HG03354 (cell line): ENCODE data around the gene FOLR1.
"Not testable (repeated sequence)": the region's sequence is repeated elsewhere in the genome, so short reads cannot be mapped to it uniquely, and the experiment has no call there.

Experiments
- ATAC-seq: cut with Tn5 transposase; IDR thresholded peaks from one replicate; pipeline ENCODE4 v1.9.1; 2021; ENCODE audit warnings: mild to moderate bottlenecking; ENCODE audit not compliant: unreplicated experiment, poor library complexity, severe bottlenecking

The FOLR1 gene

GRCh38 chr11:72191961-72192381 is at the start of gene FOLR1:
TSS of gene FOLR1 (plus strand) at chr11:72192140. CDS start at chr11:72192174, 34 bp downstream.
- ATAC-seq, result no peak

DNA sequence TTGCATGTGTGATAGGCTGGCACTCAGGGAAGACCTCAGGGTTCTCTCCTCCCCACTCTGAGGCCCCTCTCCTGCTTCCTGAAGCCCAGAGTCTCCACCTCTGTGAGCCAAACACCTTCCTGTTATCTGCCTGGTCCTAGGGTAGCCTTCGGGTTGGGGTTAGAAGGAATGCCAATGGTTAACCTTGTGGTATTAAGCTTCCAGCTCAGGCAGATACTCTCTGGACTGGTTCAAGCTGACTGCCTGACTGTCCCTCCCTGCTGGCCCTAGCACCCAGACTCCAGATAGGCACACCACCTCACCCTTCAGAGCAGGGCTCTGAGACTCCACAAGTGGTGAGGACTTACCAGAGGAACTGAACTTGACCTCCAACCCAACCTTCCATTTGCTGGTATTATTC is 49.4 kb upstream of the FOLR1 start:
- not testable (repeated sequence) for ATAC-seq

DNA sequence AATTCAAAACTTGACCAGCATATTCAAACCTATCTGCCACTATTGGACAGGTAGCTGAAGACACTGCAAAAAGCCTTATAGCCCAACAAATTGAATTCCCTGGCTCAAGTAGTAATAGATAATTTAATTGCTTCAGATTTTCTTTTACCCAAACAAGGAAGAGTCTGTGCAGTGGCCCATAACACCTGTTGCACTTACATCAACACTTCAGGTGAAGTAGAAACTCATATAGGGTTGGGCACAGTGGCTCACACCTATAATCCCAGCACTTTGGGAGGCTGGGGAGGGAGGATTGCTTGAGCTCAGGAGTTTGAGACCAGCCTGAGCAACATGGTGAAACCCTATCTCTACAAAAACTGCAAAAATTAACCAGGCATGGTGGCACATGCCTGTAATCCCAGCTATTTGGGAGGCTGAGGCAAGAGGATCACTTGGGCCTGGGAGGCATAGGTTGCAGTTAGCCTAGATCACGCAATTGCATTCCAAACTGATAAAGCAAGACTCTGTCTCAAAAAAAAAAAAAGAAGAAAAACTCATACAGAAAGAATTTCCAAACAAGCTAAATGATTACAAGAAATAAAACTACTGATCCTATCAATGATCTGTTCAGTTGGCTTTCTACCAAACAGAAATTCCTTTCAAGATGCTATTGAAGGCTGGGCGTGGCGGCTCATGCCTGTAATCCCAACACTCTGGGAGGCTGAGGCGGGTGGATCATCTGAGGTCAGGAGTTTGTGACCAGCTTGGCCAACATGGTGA is 47.0 kb upstream of the FOLR1 start:
- ATAC-seq, result no peak

- ATAC-seq, result no peak
Observed at GRCh38 chr11:72146625-72147024, 45.3 kb upstream of the FOLR1 start.

GRCh38 chr11:72150882-72151281 is 41.1 kb upstream of the FOLR1 start:
- no peak for ATAC-seq

DNA sequence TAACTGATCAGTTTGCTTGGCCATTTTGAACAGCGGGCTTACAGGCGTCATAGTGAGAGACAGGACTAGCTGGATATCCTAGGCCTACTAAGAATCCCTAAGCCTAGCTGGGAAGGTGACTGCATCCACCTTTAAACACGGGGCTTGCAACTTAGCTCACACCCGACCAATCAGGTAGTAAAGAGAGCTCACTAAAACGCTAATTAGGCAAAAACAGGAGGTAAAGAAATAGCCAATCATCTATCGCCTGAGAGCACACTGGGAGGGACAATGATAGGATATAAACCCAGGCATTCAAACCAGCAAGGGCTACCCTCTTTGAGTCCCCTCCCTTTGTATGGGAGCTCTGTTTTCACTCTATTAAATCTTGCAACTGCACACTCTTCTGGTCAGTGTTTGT is 38.1 kb upstream of the FOLR1 start:
- not testable (repeated sequence) for ATAC-seq

DNA sequence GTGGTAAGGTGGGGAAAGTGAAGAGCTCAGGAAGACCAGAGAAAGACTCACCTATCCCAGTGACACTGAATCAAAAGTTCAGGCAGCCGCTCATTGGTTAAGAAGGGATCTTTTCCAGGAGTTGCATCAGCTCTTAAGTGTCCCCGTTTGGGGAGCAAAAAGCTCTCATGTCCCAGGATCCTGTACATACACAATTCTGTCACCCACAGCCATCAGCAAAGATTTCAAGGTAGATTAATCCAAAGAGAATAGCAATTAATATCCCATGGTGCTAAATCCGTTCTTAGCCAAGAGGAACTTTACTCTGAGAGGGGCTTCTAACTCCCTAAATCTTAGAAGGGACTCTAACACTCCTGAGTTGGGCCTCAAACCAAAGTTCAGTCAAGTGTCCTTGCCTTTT is 37.1 kb upstream of the FOLR1 start:
- ATAC-seq, result no peak

- ATAC-seq, result no peak
Observed at GRCh38 chr11:72155751-72156150, 36.2 kb upstream of the FOLR1 start.

DNA sequence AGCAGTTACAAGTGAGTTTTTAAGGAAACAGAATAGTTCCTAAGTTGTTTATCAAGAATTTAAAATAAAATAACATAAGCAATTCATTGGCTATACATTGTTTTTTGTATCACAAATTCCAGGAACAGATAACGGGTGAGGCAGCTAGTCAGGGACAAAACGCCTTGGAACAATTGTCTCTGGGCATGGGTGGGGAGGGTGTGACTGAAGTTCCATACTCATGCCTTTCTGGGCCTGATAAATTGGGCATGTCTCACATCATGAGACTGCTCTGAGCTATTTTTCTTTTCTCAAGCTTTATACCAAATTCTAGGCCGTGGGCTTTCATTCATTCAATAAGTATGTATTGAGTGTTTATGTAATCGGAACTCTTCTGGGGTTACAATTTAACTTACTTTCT is 34.8 kb upstream of the FOLR1 start:
- no peak for ATAC-seq

DNA sequence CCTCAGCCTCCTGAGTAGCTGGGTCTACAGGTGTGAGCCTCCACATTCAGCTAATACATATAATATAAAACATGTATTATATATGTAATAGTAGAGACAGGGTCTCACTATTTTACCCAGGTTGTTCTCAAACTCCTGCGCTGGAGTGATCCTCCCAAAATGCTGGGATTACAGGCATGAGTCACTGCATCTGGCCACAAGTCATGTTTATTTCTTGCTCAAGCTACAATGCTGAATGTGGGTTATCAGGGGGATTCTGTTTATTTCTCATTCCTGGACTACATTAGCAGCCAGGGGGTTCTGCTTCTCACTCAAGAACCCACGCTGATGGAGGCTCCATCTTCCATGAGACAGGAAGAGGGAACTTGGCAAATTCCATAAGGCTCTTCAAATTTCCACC is 31.6 kb upstream of the FOLR1 start:
- ATAC-seq, result no peak

GRCh38 chr11:72162891-72163492 is 28.9 kb upstream of the FOLR1 start:
- no peak for ATAC-seq

DNA sequence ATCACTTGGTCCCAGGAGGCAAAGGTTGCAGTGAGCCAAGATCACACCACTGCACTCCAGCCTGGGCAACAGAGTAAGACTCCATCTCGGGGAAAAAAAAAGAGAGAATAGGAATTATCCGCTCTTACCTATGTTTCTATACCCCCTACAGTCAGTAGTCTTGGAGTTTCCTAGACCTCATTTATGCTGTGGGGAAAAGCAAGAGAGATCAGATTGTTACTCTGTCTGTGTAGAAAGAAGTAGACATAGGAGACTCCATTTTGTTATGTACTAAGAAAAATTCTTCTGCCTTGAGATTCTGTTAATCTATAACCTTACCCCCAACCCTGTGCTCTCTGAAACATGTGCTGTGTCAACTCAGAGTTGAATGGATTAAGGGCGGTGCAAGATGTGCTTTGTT is 27.8 kb upstream of the FOLR1 start:
- not testable (repeated sequence) for ATAC-seq

GRCh38 chr11:72169046-72169555 is 22.8 kb upstream of the FOLR1 start:
- not testable (repeated sequence) for ATAC-seq

DNA sequence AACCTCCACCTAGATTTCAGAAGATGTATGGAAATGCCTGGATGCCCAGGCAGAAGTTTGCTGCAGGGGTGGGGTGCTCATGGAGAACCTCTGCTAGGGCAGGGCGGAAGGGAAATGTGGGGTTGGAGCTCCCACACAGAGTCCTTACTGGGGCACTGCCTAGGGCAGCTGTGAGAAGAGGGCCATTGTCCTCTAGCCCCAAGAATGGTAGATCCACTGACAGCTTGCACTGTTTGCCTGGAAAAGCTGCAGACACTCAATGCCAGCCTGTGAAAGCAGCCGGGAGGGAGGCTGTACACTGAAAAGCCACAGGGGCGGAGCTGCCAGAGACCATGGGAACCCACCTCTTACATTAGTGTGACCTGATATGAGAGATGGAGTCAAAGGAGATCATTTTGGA is 22.2 kb upstream of the FOLR1 start:
- not testable (repeated sequence) for ATAC-seq

DNA sequence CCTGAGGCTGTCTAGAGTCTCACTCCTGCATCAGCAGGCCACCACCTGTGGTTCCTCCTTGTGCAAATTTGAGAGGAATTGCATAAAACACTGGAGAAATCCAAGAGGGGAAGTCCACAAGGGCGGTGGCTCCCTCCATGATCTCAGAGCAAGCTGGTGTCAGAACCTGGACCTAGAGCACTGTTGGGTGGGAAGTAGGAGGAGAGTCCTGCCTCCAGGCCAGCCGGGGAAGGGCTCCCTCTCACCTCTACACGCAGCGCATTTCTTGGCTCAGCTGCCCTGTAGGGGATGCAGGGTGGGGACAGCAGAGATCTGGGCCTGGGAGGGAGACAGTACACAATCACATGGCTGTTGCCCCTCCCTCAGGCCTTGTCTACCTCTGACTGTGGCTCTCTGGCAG is 19.9 kb upstream of the FOLR1 start:
- not testable (repeated sequence) for ATAC-seq

GRCh38 chr11:72173291-72173690 is 18.6 kb upstream of the FOLR1 start:
- no peak for ATAC-seq

GRCh38 chr11:72174302-72175070 is 17.5 kb upstream of the FOLR1 start:
- no peak for ATAC-seq

- no peak for ATAC-seq
Observed at GRCh38 chr11:72177656-72178055, 14.3 kb upstream of the FOLR1 start.

DNA sequence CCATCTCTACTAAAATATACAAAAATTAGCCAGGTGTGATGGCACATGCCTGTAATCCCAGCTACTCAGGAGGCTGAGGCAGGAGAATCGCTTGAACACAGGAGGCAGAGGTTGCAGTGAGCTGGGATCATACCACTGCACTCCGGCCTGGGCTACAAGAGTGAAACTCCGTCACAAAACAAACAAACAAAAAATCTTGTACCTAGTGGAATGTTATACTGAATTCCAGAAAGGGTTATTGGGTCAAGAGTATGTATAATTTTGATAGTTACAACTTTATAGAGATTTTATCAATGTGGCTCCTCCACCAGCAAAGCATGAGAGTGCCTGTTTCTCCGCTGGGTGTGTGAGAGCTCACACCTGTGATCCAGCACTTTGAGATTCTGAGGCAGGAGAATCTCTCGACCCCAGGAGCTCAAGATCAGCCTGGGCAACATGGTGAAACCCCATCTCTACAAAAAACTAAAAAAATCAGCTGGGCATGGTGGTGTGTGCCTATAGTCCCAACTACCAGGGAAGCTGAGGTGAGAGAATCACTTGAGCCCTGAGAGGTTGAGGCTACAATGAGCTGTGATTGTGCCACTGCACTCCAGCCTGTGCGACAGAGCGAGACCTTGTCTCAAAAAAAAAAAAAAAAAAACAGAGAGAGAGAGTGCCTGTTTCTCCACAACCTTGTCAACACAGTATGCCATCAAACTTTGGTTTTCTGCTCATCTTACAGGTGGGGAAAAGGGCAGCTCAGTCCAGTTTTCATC is 12.7 kb upstream of the FOLR1 start:
- no peak for ATAC-seq
